Measurements from ENCODE around the gene ZBTB12.

Gene ZBTB12

DNA sequence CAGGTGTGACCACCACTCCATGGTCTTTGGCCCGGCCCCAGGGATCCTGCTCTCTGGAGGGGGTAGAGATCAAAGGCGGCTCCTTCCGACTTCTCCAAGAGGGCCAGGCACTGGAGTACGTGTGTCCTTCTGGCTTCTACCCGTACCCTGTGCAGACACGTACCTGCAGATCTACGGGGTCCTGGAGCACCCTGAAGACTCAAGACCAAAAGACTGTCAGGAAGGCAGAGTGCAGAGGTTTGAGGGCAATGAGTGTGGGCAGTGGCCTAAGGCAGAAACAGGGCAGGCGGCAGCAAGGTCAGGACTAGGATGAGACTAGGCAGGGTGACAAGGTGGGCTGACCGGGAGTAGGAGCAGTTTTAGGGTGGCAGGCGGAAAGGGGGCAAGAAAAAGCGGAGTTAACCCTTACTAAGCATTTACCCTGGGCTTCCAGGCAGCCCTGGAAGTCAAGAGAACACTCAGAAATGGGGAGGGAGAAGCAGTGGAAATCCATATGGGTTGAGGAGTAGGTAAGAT is 44.5 kb upstream of the ZBTB12 start:
- DNase-seq (ENCODE audit: low read depth): no peak
- TF ChIP-seq, protein P1, sequence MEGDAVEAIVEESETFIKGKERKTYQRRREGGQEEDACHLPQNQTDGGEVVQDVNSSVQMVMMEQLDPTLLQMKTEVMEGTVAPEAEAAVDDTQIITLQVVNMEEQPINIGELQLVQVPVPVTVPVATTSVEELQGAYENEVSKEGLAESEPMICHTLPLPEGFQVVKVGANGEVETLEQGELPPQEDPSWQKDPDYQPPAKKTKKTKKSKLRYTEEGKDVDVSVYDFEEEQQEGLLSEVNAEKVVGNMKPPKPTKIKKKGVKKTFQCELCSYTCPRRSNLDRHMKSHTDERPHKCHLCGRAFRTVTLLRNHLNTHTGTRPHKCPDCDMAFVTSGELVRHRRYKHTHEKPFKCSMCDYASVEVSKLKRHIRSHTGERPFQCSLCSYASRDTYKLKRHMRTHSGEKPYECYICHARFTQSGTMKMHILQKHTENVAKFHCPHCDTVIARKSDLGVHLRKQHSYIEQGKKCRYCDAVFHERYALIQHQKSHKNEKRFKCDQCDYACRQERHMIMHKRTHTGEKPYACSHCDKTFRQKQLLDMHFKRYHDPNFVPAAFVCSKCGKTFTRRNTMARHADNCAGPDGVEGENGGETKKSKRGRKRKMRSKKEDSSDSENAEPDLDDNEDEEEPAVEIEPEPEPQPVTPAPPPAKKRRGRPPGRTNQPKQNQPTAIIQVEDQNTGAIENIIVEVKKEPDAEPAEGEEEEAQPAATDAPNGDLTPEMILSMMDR (IDR thresholded peaks at IDR 0.05; ENCODE audit: low read depth, low read length, missing control alignments): no peak
- H3K4me3 ChIP-seq (ENCODE audit: low read depth, low read length): peak overlapping the region; percentile 15
- in situ Hi-C loops (cut with HindIII; ENCODE audit: low sequenced_read_pairs): no loop called here

GRCh38 chr6:31945507-31946369 is 43.9 kb upstream of the ZBTB12 start, which contains the start of gene CFB:
CFB (plus strand) TSS chr6:31946095; CDS start chr6:31946222, 127 bp downstream.
- in situ Hi-C loops (cut with HindIII; ENCODE audit: low sequenced_read_pairs): no loop called here
- peak; percentile 56 for DNase-seq (ENCODE audit: low read depth)
- TF ChIP-seq, protein P1 (IDR thresholded peaks at IDR 0.05; ENCODE audit: low read depth, low read length, missing control alignments): no peak
- peak within 1 kb of the TSS; percentile 15 for H3K4me3 ChIP-seq (ENCODE audit: low read depth, low read length)

- DNase-seq (ENCODE audit: low read depth): no peak
- H3K4me3 ChIP-seq (ENCODE audit: low read depth, low read length): no peak overlapping the region
- in situ Hi-C loops (cut with HindIII; ENCODE audit: low sequenced_read_pairs): no loop called here
- TF ChIP-seq, protein P1 (IDR thresholded peaks at IDR 0.05; ENCODE audit: low read depth, low read length, missing control alignments): no peak
Observed at GRCh38 chr6:31945154-31945506, 43.2 kb upstream of the ZBTB12 start.

DNA sequence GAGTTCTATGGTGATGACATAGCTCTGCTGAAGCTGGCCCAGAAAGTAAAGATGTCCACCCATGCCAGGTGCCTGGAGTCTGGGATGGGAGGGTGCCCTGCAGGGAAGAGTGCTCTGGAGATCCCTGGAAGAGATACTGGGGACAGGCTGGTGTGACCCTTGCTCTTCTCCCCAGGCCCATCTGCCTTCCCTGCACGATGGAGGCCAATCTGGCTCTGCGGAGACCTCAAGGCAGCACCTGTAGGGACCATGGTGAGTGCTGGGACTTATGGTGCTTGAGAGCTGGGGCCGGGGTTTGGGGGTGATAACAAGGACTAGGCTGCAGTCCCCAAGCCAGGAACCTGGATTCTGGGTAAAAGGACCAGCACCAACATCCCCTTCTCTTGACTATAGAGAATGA is 41.9 kb upstream of the ZBTB12 start:
- TF ChIP-seq, protein P1 (IDR thresholded peaks at IDR 0.05; ENCODE audit: low read depth, low read length, missing control alignments): no peak
- in situ Hi-C loops (cut with HindIII; ENCODE audit: low sequenced_read_pairs): no loop called here
- no peak for DNase-seq (ENCODE audit: low read depth)

GRCh38 chr6:31940256-31940664 is 38.4 kb upstream of the ZBTB12 start:
- DNase-seq (ENCODE audit: low read depth): no peak
- TF ChIP-seq, protein P1 (IDR thresholded peaks at IDR 0.05; ENCODE audit: low read depth, low read length, missing control alignments): no peak
- in situ Hi-C loops (cut with HindIII; ENCODE audit: low sequenced_read_pairs): no loop called here

More for the DNA sequence above, 41.9 kb upstream of the ZBTB12 start:
- H3K4me3 ChIP-seq (ENCODE audit: low read depth, low read length): no peak overlapping the region

DNA sequence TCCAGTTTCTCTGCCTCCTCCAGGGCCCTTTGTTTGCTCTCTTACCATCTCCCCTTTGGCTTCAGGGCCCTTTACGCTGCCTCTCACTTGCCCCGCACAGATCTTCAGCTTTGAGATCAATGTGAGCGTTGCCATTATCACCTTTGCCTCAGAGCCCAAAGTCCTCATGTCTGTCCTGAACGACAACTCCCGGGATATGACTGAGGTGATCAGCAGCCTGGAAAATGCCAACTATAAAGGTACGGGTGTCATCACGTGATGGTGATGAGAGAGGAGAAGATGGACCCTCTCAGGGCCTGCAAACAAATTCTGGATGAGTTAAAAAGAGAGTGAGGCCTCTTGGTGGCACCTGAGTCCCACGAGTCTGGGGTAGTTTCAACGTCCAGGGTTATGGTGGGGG is 33.9 kb upstream of the ZBTB12 start:
- no peak overlapping the region for H3K4me3 ChIP-seq (ENCODE audit: low read depth, low read length)
- in situ Hi-C loops (cut with HindIII; ENCODE audit: low sequenced_read_pairs): no loop called here
- no peak for DNase-seq (ENCODE audit: low read depth)
- TF ChIP-seq, protein P1 (IDR thresholded peaks at IDR 0.05; ENCODE audit: low read depth, low read length, missing control alignments): no peak

More at GRCh38 chr6:31940256-31940664, 38.4 kb upstream of the ZBTB12 start:
- no peak overlapping the region for H3K4me3 ChIP-seq (ENCODE audit: low read depth, low read length)
